HepG2 (cell line): Measurements from ENCODE around the gene ZNF485.

Experiments
- EZH2 ChIP-seq: conservative IDR thresholded peaks from 2 replicates; pipeline ENCODE4 v1.6.1; 2012; ENCODE audit warnings: mild to moderate bottlenecking, low read depth, low read length, moderate library complexity
- HCFC1 ChIP-seq: fragments of 150-350 bp; IDR thresholded peaks from 2 replicates; pipeline ENCODE4 v1.6.1; 2014; ENCODE audit warnings: low read depth, low read length
- HNRNPL ChIP-seq: fragments of 200-400 bp; formaldehyde crosslinking; IDR thresholded peaks from 2 replicates; pipeline ENCODE4 v1.6.1; 2017; ENCODE audit warnings: mild to moderate bottlenecking, low read depth, low read length
- HOMEZ ChIP-seq: IDR thresholded peaks from 2 replicates; pipeline ENCODE4 v1.6.1; 2016; ENCODE audit warnings: low read depth
- MTA3 ChIP-seq: sonication (generic); formaldehyde crosslinking; IDR thresholded peaks from 2 replicates; pipeline ENCODE4 v1.4.0; 2020; ENCODE audit warnings: missing genetic modification reagents
- SOX6 ChIP-seq, 2 experiments: fragments of 450-650 bp in 1 of 2; sonication (generic) in 1 of 2; formaldehyde crosslinking in 1 of 2; IDR thresholded peaks; 2 replicates each; pipeline versions ENCODE4 v1.4.0 to v1.6.1; 2017 to 2020; ENCODE audit warnings: antibody characterized with exemption in 1 of 2, mild to moderate bottlenecking in 1 of 2, missing genetic modification reagents in 1 of 2
- SP2 ChIP-seq: sonication (generic); formaldehyde crosslinking; IDR thresholded peaks from 2 replicates; pipeline ENCODE4 v1.5.1; 2020; ENCODE audit warnings: mild to moderate bottlenecking, missing genetic modification reagents
- TF ChIP-seq, protein P1 (sequence below): sonication (generic); formaldehyde crosslinking; conservative IDR thresholded peaks from 2 replicates; pipeline ENCODE4 v1.4.0; 2020; ENCODE audit warnings: missing genetic modification reagents
- TF ChIP-seq, protein P2 (sequence below): sonication (generic); formaldehyde crosslinking; IDR thresholded peaks from 2 replicates; pipeline ENCODE4 v1.4.0; 2020; ENCODE audit warnings: missing genetic modification reagents

DNA sequence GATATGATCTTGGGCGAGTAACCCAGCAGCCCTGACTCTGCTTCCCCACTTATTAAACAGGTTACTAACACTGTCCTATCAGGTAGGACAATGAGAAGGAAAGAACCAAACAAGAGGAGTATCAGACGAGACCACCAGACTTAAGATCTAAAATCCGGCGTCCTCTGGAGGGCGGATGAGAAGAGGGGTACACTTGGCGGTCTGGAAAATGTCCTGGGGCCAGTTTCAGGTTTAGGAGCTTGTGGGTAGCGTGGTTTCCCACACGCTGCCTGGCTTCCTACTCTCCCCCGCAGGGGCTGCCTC lies 41.8 kb downstream of the ZNF485 start:
- TF ChIP-seq, protein P1, sequence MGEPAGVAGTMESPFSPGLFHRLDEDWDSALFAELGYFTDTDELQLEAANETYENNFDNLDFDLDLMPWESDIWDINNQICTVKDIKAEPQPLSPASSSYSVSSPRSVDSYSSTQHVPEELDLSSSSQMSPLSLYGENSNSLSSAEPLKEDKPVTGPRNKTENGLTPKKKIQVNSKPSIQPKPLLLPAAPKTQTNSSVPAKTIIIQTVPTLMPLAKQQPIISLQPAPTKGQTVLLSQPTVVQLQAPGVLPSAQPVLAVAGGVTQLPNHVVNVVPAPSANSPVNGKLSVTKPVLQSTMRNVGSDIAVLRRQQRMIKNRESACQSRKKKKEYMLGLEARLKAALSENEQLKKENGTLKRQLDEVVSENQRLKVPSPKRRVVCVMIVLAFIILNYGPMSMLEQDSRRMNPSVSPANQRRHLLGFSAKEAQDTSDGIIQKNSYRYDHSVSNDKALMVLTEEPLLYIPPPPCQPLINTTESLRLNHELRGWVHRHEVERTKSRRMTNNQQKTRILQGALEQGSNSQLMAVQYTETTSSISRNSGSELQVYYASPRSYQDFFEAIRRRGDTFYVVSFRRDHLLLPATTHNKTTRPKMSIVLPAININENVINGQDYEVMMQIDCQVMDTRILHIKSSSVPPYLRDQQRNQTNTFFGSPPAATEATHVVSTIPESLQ (CRISPR knock-in tag): no peak
- TF ChIP-seq SOX6 (IDR thresholded peaks at IDR 0.05) (no peak), SOX6 (CRISPR knock-in tag; IDR thresholded peaks at IDR 0.05) (no peak), SP2 (CRISPR knock-in tag) (no peak), EZH2 (no peak), HCFC1 (no peak), MTA3 (CRISPR knock-in tag) (no peak), HOMEZ (CRISPR knock-in tag) (no peak), HNRNPL (no peak)
- TF ChIP-seq, protein P2, sequence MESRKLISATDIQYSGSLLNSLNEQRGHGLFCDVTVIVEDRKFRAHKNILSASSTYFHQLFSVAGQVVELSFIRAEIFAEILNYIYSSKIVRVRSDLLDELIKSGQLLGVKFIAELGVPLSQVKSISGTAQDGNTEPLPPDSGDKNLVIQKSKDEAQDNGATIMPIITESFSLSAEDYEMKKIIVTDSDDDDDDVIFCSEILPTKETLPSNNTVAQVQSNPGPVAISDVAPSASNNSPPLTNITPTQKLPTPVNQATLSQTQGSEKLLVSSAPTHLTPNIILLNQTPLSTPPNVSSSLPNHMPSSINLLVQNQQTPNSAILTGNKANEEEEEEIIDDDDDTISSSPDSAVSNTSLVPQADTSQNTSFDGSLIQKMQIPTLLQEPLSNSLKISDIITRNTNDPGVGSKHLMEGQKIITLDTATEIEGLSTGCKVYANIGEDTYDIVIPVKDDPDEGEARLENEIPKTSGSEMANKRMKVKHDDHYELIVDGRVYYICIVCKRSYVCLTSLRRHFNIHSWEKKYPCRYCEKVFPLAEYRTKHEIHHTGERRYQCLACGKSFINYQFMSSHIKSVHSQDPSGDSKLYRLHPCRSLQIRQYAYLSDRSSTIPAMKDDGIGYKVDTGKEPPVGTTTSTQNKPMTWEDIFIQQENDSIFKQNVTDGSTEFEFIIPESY (CRISPR knock-in tag): no peak
